H1 (cell line): Measurements from ENCODE around the gene KLF18. TPM values are rescaled to one million over a fixed set of nuclear protein-coding genes. Genes with fewer than 3 reads are reported as not detected.

Source experiments
- CTCF ChIA-PET: fragments of 300-600 bp; sonication (Branson Sonifier 250); formaldehyde crosslinking; loops from one replicate; lab custom pipeline; 2021; ENCODE audit not compliant: partially characterized antibody; lab: Charles Lee
- POLR2A ChIA-PET: fragments of 300-600 bp; sonication (Branson Sonifier 250); formaldehyde crosslinking; loops from one replicate; lab custom pipeline; 2021; ENCODE audit warnings: inconsistent platforms; ENCODE audit not compliant: partially characterized antibody; lab: Charles Lee
- DNase-seq, 2 experiments: peaks; one replicate each; pipeline versions ENCODE4 v3.0.0 to v3.0.0-alpha.2; 2010 to 2022; ENCODE audit warnings: low spot score in 2 of 2, low read depth in 1 of 2, mixed read lengths in 1 of 2
- FAIRE-seq: peaks from 2 replicates; lab custom pipeline; 2011; peaks lifted over from hg19 to GRCh38; lab: Jason Lieb, UNC
- H2AFZ ChIP-seq: 2 replicates; pipeline ENCODE4 v1.8.1; 2012; ENCODE audit warnings: low read length, inconsistent platforms
- H2AK5ac ChIP-seq: 2 replicates; pipeline ENCODE4 v1.6.1; 2013; ENCODE audit warnings: low read depth, low read length
- H2BK120ac ChIP-seq: replicated peaks from 2 replicates; pipeline ENCODE3; 2013; ENCODE audit warnings: low read depth, low read length, inconsistent platforms
- H2BK12ac ChIP-seq: 2 replicates; pipeline ENCODE4 v1.6.1; 2013; ENCODE audit warnings: low read depth, low read length
- H2BK15ac ChIP-seq: 2 replicates; pipeline ENCODE4 v1.6.1; 2013; ENCODE audit warnings: low read length
- H2BK20ac ChIP-seq: 2 replicates; pipeline ENCODE4 v1.6.1; 2013; ENCODE audit warnings: low read length
- H2BK5ac ChIP-seq: 2 replicates; pipeline ENCODE4 v1.6.1; 2013; ENCODE audit warnings: low read depth, low read length
- H3K14ac ChIP-seq: 2 replicates; pipeline ENCODE4 v1.6.1; 2013; ENCODE audit warnings: inconsistent platforms; ENCODE audit not compliant: insufficient read length
- H3K18ac ChIP-seq: 2 replicates; pipeline ENCODE4 v1.6.1; 2013; ENCODE audit warnings: low read length; ENCODE audit errors: extremely low read depth
- H3K23ac ChIP-seq: 2 replicates; pipeline ENCODE4 v1.6.1; 2013; ENCODE audit warnings: inconsistent platforms; ENCODE audit not compliant: insufficient read length
- H3K23me2 ChIP-seq: 2 replicates; pipeline ENCODE4 v1.6.1; 2013; ENCODE audit warnings: low read depth, low read length
- H3K27ac ChIP-seq: 2 replicates; pipeline ENCODE4 v1.6.1; 2011; ENCODE audit warnings: low read depth, low read length, inconsistent platforms
- H3K27me3 ChIP-seq, 4 experiments: replicated peaks in 1 of 4; 1 replicate in 1 of 4; 2 replicates in 3 of 4; pipeline versions ENCODE4 v1.6.1 to v1.8.1; 2011 to 2013; ENCODE audit warnings: low read length in 3 of 4, mild to moderate bottlenecking in 3 of 4, inconsistent platforms in 2 of 4, mixed read lengths in 2 of 4, moderate library complexity in 1 of 4; ENCODE audit not compliant: control insufficient read depth in 3 of 4, insufficient read depth in 3 of 4; ENCODE audit errors: extremely low read depth in 1 of 4
- H3K36me3 ChIP-seq, 4 experiments: 2 replicates each; pipeline versions ENCODE4 v1.6.1 to v1.8.1; 2011 to 2013; ENCODE audit warnings: mild to moderate bottlenecking in 4 of 4, low read length in 3 of 4, moderate library complexity in 2 of 4, control low read depth in 1 of 4, inconsistent platforms in 1 of 4; ENCODE audit not compliant: insufficient read depth in 4 of 4, control insufficient read depth in 2 of 4
- H3K4ac ChIP-seq: replicated peaks from 2 replicates; pipeline ENCODE3; 2013; ENCODE audit warnings: low read length, low read depth, mixed read lengths, inconsistent platforms; ENCODE audit not compliant: insufficient read length
- H3K4me1 ChIP-seq, 4 experiments: replicated peaks in 1 of 4; 1 replicate in 1 of 4; 2 replicates in 3 of 4; pipeline versions ENCODE4 v1.6.1 to v1.8.1; 2011 to 2013; ENCODE audit warnings: low read length in 3 of 4, inconsistent platforms in 2 of 4, mixed read lengths in 1 of 4; ENCODE audit not compliant: insufficient read depth in 4 of 4, control insufficient read depth in 3 of 4
- H3K4me2 ChIP-seq, 2 experiments: 2 replicates each; pipeline versions ENCODE4 v1.6.1 to v1.8.1; 2011 to 2013; ENCODE audit warnings: low read depth in 2 of 2, low read length in 2 of 2, control low read depth in 1 of 2, inconsistent platforms in 1 of 2, mild to moderate bottlenecking in 1 of 2; ENCODE audit not compliant: insufficient read depth in 1 of 2
- H3K4me3 ChIP-seq, 4 experiments: fragments of 200-600, 300-600 bp in 1 of 4; sonication (generic), shearing (Covaris generic), sonication (Bioruptor Twin) in 1 of 4; 2 replicates each; pipeline versions ENCODE4 v1.5.1 to v1.8.1; 2011 to 2016; ENCODE audit warnings: low read length in 4 of 4, low read depth in 3 of 4, control low read depth in 2 of 4, inconsistent platforms in 2 of 4, mild to moderate bottlenecking in 2 of 4, mixed read lengths in 1 of 4, moderate library complexity in 1 of 4; ENCODE audit not compliant: insufficient read depth in 2 of 4; ENCODE audit errors: extremely low read depth in 1 of 4
- H3K56ac ChIP-seq: replicated peaks from 2 replicates; pipeline ENCODE3; 2013; ENCODE audit warnings: low read depth, mild to moderate bottlenecking, mixed read lengths, low read length, inconsistent platforms; ENCODE audit not compliant: insufficient read length
- H3K79me1 ChIP-seq: 2 replicates; pipeline ENCODE4 v1.6.1; 2013; ENCODE audit warnings: low read depth, low read length, control low read depth
- H3K79me2 ChIP-seq, 2 experiments: 2 replicates each; pipeline versions ENCODE4 v1.6.1 to v1.8.1; 2012 to 2013; ENCODE audit warnings: low read length in 2 of 2, mild to moderate bottlenecking in 2 of 2, inconsistent platforms in 1 of 2; ENCODE audit not compliant: insufficient read depth in 2 of 2, control insufficient read depth in 1 of 2
- H3K9ac ChIP-seq, 4 experiments: replicated peaks in 1 of 4; 1 replicate in 1 of 4; 2 replicates in 3 of 4; pipeline versions ENCODE4 v1.6.1 to v1.8.1; 2011 to 2013; ENCODE audit warnings: low read depth in 3 of 4, low read length in 3 of 4, control low read depth in 2 of 4, mild to moderate bottlenecking in 2 of 4, moderate library complexity in 2 of 4, inconsistent platforms in 1 of 4; ENCODE audit errors: extremely low read depth in 1 of 4
- H3K9me3 ChIP-seq, 2 experiments: 2 replicates each; pipeline versions ENCODE4 v1.6.1 to v1.8.1; 2012 to 2013; ENCODE audit warnings: mild to moderate bottlenecking in 2 of 2, moderate library complexity in 2 of 2, control low read depth in 1 of 2, inconsistent platforms in 1 of 2, low read depth in 1 of 2, low read length in 1 of 2, mixed read lengths in 1 of 2; ENCODE audit not compliant: insufficient read depth in 2 of 2
- H4K20me1 ChIP-seq, 2 experiments: replicated peaks in 1 of 2; 2 replicates each; pipeline versions ENCODE3 to v1.8.1; 2011 to 2013; ENCODE audit warnings: inconsistent platforms in 2 of 2, low read length in 2 of 2, mild to moderate bottlenecking in 1 of 2; ENCODE audit not compliant: insufficient read depth in 2 of 2, control insufficient read depth in 1 of 2
- H4K5ac ChIP-seq: 2 replicates; pipeline ENCODE4 v1.6.1; 2013; ENCODE audit warnings: low read length, low read depth, mixed read lengths, inconsistent platforms; ENCODE audit not compliant: insufficient read length
- H4K8ac ChIP-seq: 2 replicates; pipeline ENCODE4 v1.8.0; 2013; ENCODE audit warnings: mild to moderate bottlenecking, moderate library complexity, low read length, inconsistent platforms; ENCODE audit not compliant: insufficient read depth; ENCODE audit errors: extremely low read depth
- H4K91ac ChIP-seq: replicated peaks from 2 replicates; pipeline ENCODE3; 2013; ENCODE audit warnings: low read length, mixed read lengths, inconsistent platforms; ENCODE audit not compliant: insufficient read length
- ATF3 ChIP-seq: IDR thresholded peaks from 2 replicates; pipeline ENCODE4 v1.6.1; 2011; ENCODE audit warnings: low read depth, mild to moderate bottlenecking, low read length; ENCODE audit not compliant: insufficient read depth
- BACH1 ChIP-seq: IDR thresholded peaks from 2 replicates; pipeline ENCODE4 v1.6.1; 2012; ENCODE audit warnings: low read length, improper control_type of control experiment
- BCL11A ChIP-seq, 2 experiments: IDR thresholded peaks; one replicate each; pipeline ENCODE4 v1.6.1; 2011; ENCODE audit warnings: low read depth in 2 of 2, low read length in 2 of 2, mild to moderate bottlenecking in 2 of 2
- CBX5 ChIP-seq: fragments of 300-800, 300-1000 bp; sonication (generic); IDR thresholded peaks from 2 replicates; pipeline ENCODE4 v1.7.1; 2016; ENCODE audit warnings: antibody characterized with exemption, low read length, low read depth
- CHD2 ChIP-seq: IDR thresholded peaks from 2 replicates; pipeline ENCODE4 v1.6.1; 2012; ENCODE audit warnings: low read length, improper control_type of control experiment
- EGR1 ChIP-seq: IDR thresholded peaks from 2 replicates; pipeline ENCODE4 v1.6.1; 2011; ENCODE audit warnings: low read depth, low read length, borderline replicate concordance
- FOSL1 ChIP-seq: IDR thresholded peaks from 2 replicates; pipeline ENCODE4 v1.6.1; 2011; ENCODE audit warnings: mild to moderate bottlenecking, low read depth, low read length, moderate library complexity; ENCODE audit not compliant: insufficient read depth
- HDAC2 ChIP-seq, 2 experiments: fragments of 300-600 bp in 1 of 2; sonication (generic) in 1 of 2; IDR thresholded peaks; 2 replicates each; pipeline ENCODE4 v1.6.1; 2011 to 2012; ENCODE audit warnings: low read depth in 2 of 2, low read length in 2 of 2, mild to moderate bottlenecking in 2 of 2, moderate library complexity in 2 of 2, borderline replicate concordance in 1 of 2, inconsistent platforms in 1 of 2
- JUND ChIP-seq: IDR thresholded peaks from 2 replicates; pipeline ENCODE4 v1.6.1; 2011; ENCODE audit warnings: mild to moderate bottlenecking, improper control_type of control experiment, low read length
- KDM4A ChIP-seq: IDR thresholded peaks from one replicate; pipeline ENCODE4 v1.7.1; 2012; ENCODE audit warnings: low read depth, mild to moderate bottlenecking, moderate library complexity, low read length, inconsistent platforms; ENCODE audit not compliant: severe bottlenecking
- NANOG ChIP-seq: IDR thresholded peaks from 2 replicates; pipeline ENCODE4 v1.6.1; 2011; ENCODE audit warnings: low read length, low read depth, mild to moderate bottlenecking, inconsistent platforms; ENCODE audit not compliant: insufficient read depth, poor library complexity, severe bottlenecking
- PHF8 ChIP-seq: fragments of 200-600 bp; sonication (generic); conservative IDR thresholded peaks from 2 replicates; pipeline ENCODE4 v1.7.1; 2012; ENCODE audit warnings: low read depth, mild to moderate bottlenecking, inconsistent platforms, low read length, moderate library complexity
- SIX5 ChIP-seq: IDR thresholded peaks from 2 replicates; pipeline ENCODE4 v1.6.1; 2011; ENCODE audit warnings: mild to moderate bottlenecking, low read depth, low read length
- TCF12 ChIP-seq: IDR thresholded peaks from 2 replicates; pipeline ENCODE4 v1.6.1; 2011; ENCODE audit warnings: low read depth, mild to moderate bottlenecking, low read length
- WGBS, 2 experiments: shearing (Covaris generic) in 1 of 2; methylation state at CpG; one replicate each; pipeline versions ENCODE4 v1.1.6 to v1.1.7; 2013 to 2015; ENCODE audit warnings: low lambda C conversion rate in 2 of 2, mixed read lengths in 2 of 2, inconsistent platforms in 1 of 2, low coverage in 1 of 2, missing lambda C conversion rate in 1 of 2; ENCODE audit not compliant: insufficient replicate concordance in 2 of 2, insufficient coverage in 1 of 2, insufficient read length in 1 of 2; ENCODE audit errors: extremely low coverage in 1 of 2, missing lambda C conversion rate in 1 of 2; 5-methylcytosine and 5-hydroxymethylcytosine counted together
- polyA plus RNA-seq, 7 experiments: library from polyadenylated mRNA; depleted of rRNA in 3 of 7; stranded (reverse) in 5 of 7; unstranded in 2 of 7; fragments of >200 nt in 5 of 7; fragments of 200-250 nt in 2 of 7; gene quantifications; 1 replicate in 5 of 7; 2 replicates in 1 of 7; 4 replicates in 1 of 7; pipeline versions ENCODE4 v1.2.1 to v1.2.3, GENCODE V29; 2011 to 2013; ENCODE audit warnings: missing spikeins in 2 of 7, mixed read lengths in 2 of 7
- total RNA-seq: library from RNA; stranded (reverse); fragmentation: NEBNext Ultra II Directional; extraction: Animal tissue kit (Norgen Biotek cat#: 25700); gene quantifications from 2 replicates; pipeline ENCODE4 v1.2.1, GENCODE V29; 2021

The KLF18 gene
- total and polyA plus RNA-seq, 2 of the 8 experiments (the other 6 are each of a cell fraction or from before 2014, with no cell fraction given): 0.09 to 0.15 TPM

GRCh38 chr1:44113095-44113609 is 28.3 kb downstream of the KLF18 start:
- no peak overlapping the region for H3K56ac ChIP-seq
- H3K27ac ChIP-seq: no peak overlapping the region
- no peaks in the 10 kb centered on the region for H3K9me3 ChIP-seq
- H4K91ac ChIP-seq: no peak overlapping the region
- CTCF ChIA-PET: interaction anchor here (0.6 to 1.8 kb wide), 4 partner anchors 20 to 182 kb away, joined by 3 to 5 read pairs (median 4); no protein-coding TSS in a partner anchor
- no peak overlapping the region for H4K5ac ChIP-seq
- H3K4me2 ChIP-seq: no peak overlapping the region
- no peaks in the 10 kb centered on the region for H3K36me3 ChIP-seq
- H3K4ac ChIP-seq: no peak overlapping the region
- H3K27me3 ChIP-seq: no peaks in the 10 kb centered on the region
- H3K14ac ChIP-seq: no peak overlapping the region
- no peaks in the 10 kb centered on the region for H3K4me1 ChIP-seq
- no peak overlapping the region for H3K9ac ChIP-seq
- POLR2A ChIA-PET: no interaction called here
- H3K79me2 ChIP-seq: no peaks in the 10 kb centered on the region
- H2AFZ ChIP-seq: no peak overlapping the region
- H2AK5ac ChIP-seq: no peak overlapping the region
- H2BK20ac ChIP-seq: no peak overlapping the region
- H2BK5ac ChIP-seq: no peak overlapping the region
- no peak overlapping the region for H2BK12ac ChIP-seq
- FAIRE-seq: no peak
- no peak for DNase-seq
- H3K4me3 ChIP-seq: no peak overlapping the region
- H3K79me1 ChIP-seq: no peaks in the 10 kb centered on the region
- no peak overlapping the region for H2BK120ac ChIP-seq
- H3K18ac ChIP-seq: no peak overlapping the region
- no peaks in the 10 kb centered on the region for H4K20me1 ChIP-seq
- no peak overlapping the region for H4K8ac ChIP-seq
- no peak overlapping the region for H2BK15ac ChIP-seq
- WGBS, 2 experiments: 77% methylated on average over 2 of the region's 2 CpGs; no CpG with 5 or more reads in 1 of the 2 experiments
- no peak overlapping the region for H3K23ac ChIP-seq
- no peaks in the 10 kb centered on the region for H3K23me2 ChIP-seq
- TF ChIP-seq FOSL1 (no peak), SIX5 (no peak), CBX5 (no peak), JUND (no peak), EGR1 (no peak), PHF8 (no peak), NANOG (no peak), CHD2 (no peak), BCL11A (IDR thresholded peaks at IDR 0.05; ENCODE audit: low read depth in 2 of 2, low read length in 2 of 2) (no peak), TCF12 (no peak), ATF3 (no peak), BACH1 (no peak), KDM4A (no peak), HDAC2 (IDR thresholded peaks at IDR 0.05; ENCODE audit: borderline replicate concordance in 1 of 2, low read depth in 2 of 2, low read length in 2 of 2) (no peak)
